GM12878 (cell line): ENCODE results near the gene ANKRD23. TPM values are rescaled to one million over a fixed set of nuclear protein-coding genes. Genes with fewer than 3 reads are reported as not detected.

ENCODE experiments used
- ATAC-seq: fragments of 200-7000 bp; cut with Tn5 transposase; 3 replicates; pipeline ENCODE4 v1.9.1; 2020; ENCODE audit warnings: mild to moderate bottlenecking, moderate library complexity
- BruUV-seq: library from RNA; stranded (reverse); fragments of 400-500 nt; replicated peaks from 2 replicates; lab custom pipeline; 2021; lab: Mats Ljungman, UMichigan
- CTCF ChIA-PET: fragments of 300-600 bp; sonication (Branson Sonifier 250); formaldehyde crosslinking; extraction: SDS; loops from one replicate; lab custom pipeline; 2021; ENCODE audit warnings: inconsistent platforms; lab: Yijun Ruan, JAX
- POLR2A ChIA-PET: fragments of 350-600 bp; formaldehyde crosslinking; extraction: SDS; loops from one replicate; lab custom pipeline; 2021; ENCODE audit warnings: inconsistent platforms; lab: Charles Lee
- RAD21 ChIA-PET: fragments of 300-600 bp; sonication (Branson Sonifier 250); formaldehyde crosslinking; loops from one replicate; lab custom pipeline; 2023; ENCODE audit warnings: antibody characterized with exemption; ENCODE audit not compliant: unreplicated experiment; lab: Charles Lee
- SMC1A ChIA-PET: fragments of 300-600 bp; sonication (Branson Sonifier 250); formaldehyde crosslinking; loops from one replicate; lab custom pipeline; 2023; ENCODE audit not compliant: unreplicated experiment, uncharacterized antibody; lab: Charles Lee
- DNase-seq: peaks from one replicate; pipeline ENCODE4 v3.0.0-alpha.2; 2011; ENCODE audit warnings: low read depth, low spot score
- FAIRE-seq: peaks from 3 replicates; lab custom pipeline; 2011; peaks lifted over from hg19 to GRCh38; lab: Jason Lieb, UNC
- H2AFZ ChIP-seq: 2 replicates; pipeline ENCODE4 v1.6.0; 2011; ENCODE audit warnings: low read depth, low read length, control low read depth; ENCODE audit not compliant: control insufficient read depth
- H3K27ac ChIP-seq: 2 replicates; pipeline ENCODE4 v1.5.1; 2011; ENCODE audit warnings: control low read depth; ENCODE audit not compliant: control insufficient read depth, insufficient read depth
- H3K27me3 ChIP-seq, 2 experiments: replicated peaks in 1 of 2; 2 replicates each; pipeline versions ENCODE4 v1.6.0 to v1.6.1; 2011; ENCODE audit warnings: low read length in 1 of 2; ENCODE audit not compliant: control insufficient read depth in 2 of 2, insufficient read depth in 2 of 2
- H3K36me3 ChIP-seq, 2 experiments: 2 replicates each; pipeline ENCODE4 v1.5.1; 2011; ENCODE audit warnings: low read length in 1 of 2; ENCODE audit not compliant: control insufficient read depth in 2 of 2, insufficient read depth in 2 of 2
- H3K4me1 ChIP-seq: 2 replicates; pipeline ENCODE4 v1.6.1; 2011; ENCODE audit warnings: mild to moderate bottlenecking, low read length, moderate library complexity, mixed read lengths; ENCODE audit not compliant: control insufficient read depth, insufficient read depth
- H3K4me2 ChIP-seq: 2 replicates; pipeline ENCODE4 v1.6.0; 2011; ENCODE audit warnings: control low read depth; ENCODE audit not compliant: control insufficient read depth, insufficient read depth
- H3K4me3 ChIP-seq: fragments of 200-600 bp; sonication (generic); 2 replicates; pipeline ENCODE4 v1.5.1; 2016
- H3K79me2 ChIP-seq: 2 replicates; pipeline ENCODE4 v1.6.0; 2011; ENCODE audit warnings: low read length; ENCODE audit not compliant: control insufficient read depth, insufficient read depth
- H3K9ac ChIP-seq: 2 replicates; pipeline ENCODE4 v1.8.0; 2011; ENCODE audit warnings: low read length, control low read depth, mixed read lengths; ENCODE audit not compliant: control insufficient read depth, insufficient read depth
- H3K9me3 ChIP-seq: replicated peaks from 3 replicates; pipeline ENCODE4 v1.5.1; 2011; ENCODE audit warnings: mild to moderate bottlenecking, low read length; ENCODE audit not compliant: control insufficient read depth, insufficient read depth
- H4K20me1 ChIP-seq: 2 replicates; pipeline ENCODE4 v1.6.0; 2011; ENCODE audit not compliant: control insufficient read depth, insufficient read depth
- ATF3 ChIP-seq: IDR thresholded peaks from 2 replicates; pipeline ENCODE4 v1.6.1; 2011; ENCODE audit warnings: low read depth, mild to moderate bottlenecking, low read length, moderate library complexity, borderline replicate concordance; ENCODE audit errors: extremely low read depth
- CHD4 ChIP-seq: fragments of 200-600 bp; sonication (generic); IDR thresholded peaks from 2 replicates; pipeline ENCODE4 v1.6.1; 2016; ENCODE audit warnings: mild to moderate bottlenecking
- CREB1 ChIP-seq: IDR thresholded peaks from 2 replicates; pipeline ENCODE4 v1.6.1; 2012; ENCODE audit warnings: low read depth, mild to moderate bottlenecking, inconsistent platforms
- EGR1 ChIP-seq, 2 experiments: IDR thresholded peaks; 1 replicate in 1 of 2; 2 replicates in 1 of 2; pipeline ENCODE4 v1.6.1; 2011 to 2012; ENCODE audit warnings: low read depth in 2 of 2, low read length in 2 of 2, borderline replicate concordance in 1 of 2, mild to moderate bottlenecking in 1 of 2, moderate library complexity in 1 of 2
- FOXK2 ChIP-seq: fragments of 450-650 bp; IDR thresholded peaks from 2 replicates; pipeline ENCODE4 v1.6.1; 2017; ENCODE audit warnings: mild to moderate bottlenecking, moderate library complexity
- HCFC1 ChIP-seq: fragments of 150-350 bp; IDR thresholded peaks from 2 replicates; pipeline ENCODE4 v1.6.1; 2014; ENCODE audit warnings: low read length
- LARP7 ChIP-seq: fragments of 450-650 bp; IDR thresholded peaks from 2 replicates; pipeline ENCODE4 v1.6.1; 2017; ENCODE audit warnings: mild to moderate bottlenecking
- MYC ChIP-seq: IDR thresholded peaks from 2 replicates; pipeline ENCODE4 v1.6.1; 2011; ENCODE audit warnings: mild to moderate bottlenecking, low read length, moderate library complexity, inconsistent platforms; ENCODE audit not compliant: insufficient read depth, insufficient replicate concordance, insufficient read length, severe bottlenecking
- NR2F1 ChIP-seq: fragments of 450-650 bp; conservative IDR thresholded peaks from 2 replicates; pipeline ENCODE4 v1.6.1; 2017; ENCODE audit warnings: mild to moderate bottlenecking
- POLR2AphosphoS2 ChIP-seq: IDR thresholded peaks from 2 replicates; pipeline ENCODE4 v1.6.1; 2011; ENCODE audit warnings: low read depth, mild to moderate bottlenecking, low read length, improper control_type of control experiment, moderate library complexity
- TCF12 ChIP-seq: IDR thresholded peaks from 2 replicates; pipeline ENCODE4 v1.6.1; 2011; ENCODE audit warnings: low read depth, mild to moderate bottlenecking, low read length
- YY1 ChIP-seq: IDR thresholded peaks from 2 replicates; pipeline ENCODE4 v1.6.1; 2011; ENCODE audit warnings: low read depth, mild to moderate bottlenecking, low read length
- ZNF592 ChIP-seq: fragments of 450-650 bp; IDR thresholded peaks from 2 replicates; pipeline ENCODE4 v1.6.1; 2017; ENCODE audit warnings: mild to moderate bottlenecking, moderate library complexity
- ZNF687 ChIP-seq: fragments of 450-650 bp; IDR thresholded peaks from 2 replicates; pipeline ENCODE4 v1.6.1; 2017; ENCODE audit warnings: mild to moderate bottlenecking, moderate library complexity
- WGBS: methylation state at CpG from one replicate; pipeline ENCODE4 v1.1.6; 2016; ENCODE audit warnings: low lambda C conversion rate; ENCODE audit not compliant: insufficient replicate concordance, insufficient coverage; ENCODE audit errors: missing lambda C conversion rate; 5-methylcytosine and 5-hydroxymethylcytosine counted together
- in situ Hi-C: fragments of 300-500 bp; cut with MboI; formaldehyde crosslinking; loops from 9 replicates; pipeline ENCODE4 v1.14.3; 2018; ENCODE audit warnings: mixed read lengths
- intact Hi-C: fragments of 100-400 bp; cut with micrococcal nuclease; formaldehyde crosslinking; loops from one replicate; pipeline ENCODE4 v1.14.2; 2022; ENCODE audit not compliant: unreplicated experiment
- polyA plus RNA-seq, 11 experiments: library from polyadenylated mRNA; depleted of rRNA in 4 of 11; unstranded in 6 of 11; stranded (reverse) in 5 of 11; fragments of >200 nt; fragmentation: Nextera tagmentation in 4 of 11; fragmentation: Illumina TruSeq in 1 of 11; extraction: Ambion mirVana in 4 of 11; extraction: Trizol in 1 of 11; gene quantifications; 1 replicate in 1 of 11; 2 replicates in 10 of 11; pipeline versions ENCODE4 v1.2.1 to v1.2.3, GENCODE V29; 2011 to 2016; ENCODE audit warnings: inconsistent platforms in 2 of 11, missing spikeins in 2 of 11, low read depth in 1 of 11
- total RNA-seq, 4 experiments: library from RNA; depleted of rRNA in 3 of 4; stranded (reverse); fragments of >200 nt in 3 of 4; fragmentation: Illumina TruSeq in 1 of 4; extraction: Trizol in 1 of 4; gene quantifications; 2 replicates each; pipeline versions ENCODE4 v1.2.1 to v1.2.3, GENCODE V29; 2013 to 2021

ANKRD23 gene
- total and polyA plus RNA-seq, 10 of the 15 experiments (the other 5 are each of a cell fraction or from before 2014, with no cell fraction given), result 0.34 to 5.3 (median 2.7) TPM

- no peak for DNase-seq
- Histone ChIP-seq H3K4me3 (peak within 1 kb of the TSS; percentile 96), H4K20me1 (peaks cover 5% of the 10 kb centered on the region; the same call in 1 of the 2 replicates), H3K4me2 (peak within 1 kb of the TSS; percentile 99), H3K9me3 (no peaks in the 10 kb centered on the region), H3K79me2 (peaks cover 25% of the 10 kb centered on the region), H3K27me3 (no peaks in the 10 kb centered on the region), H3K9ac (peak within 1 kb of the TSS; percentile 67), H3K36me3 (no peaks in the 10 kb centered on the region), H3K27ac (peak within 1 kb of the TSS; percentile 50), H2AFZ (peak within 1 kb of the TSS; percentile 91), H3K4me1 (peaks cover 12% of the 10 kb centered on the region)
- SMC1A ChIA-PET, result interaction anchor here (1.0 kb wide), 2 partner anchors 41 to 57 kb away, joined by 3 to 5 read pairs; partner anchors contain the start of gene ANKRD39
- POLR2A ChIA-PET, result interaction anchor here (1.1 to 3.2 kb wide), 3 partner anchors 41 to 53 kb away, joined by 3 to 11 read pairs (median 7); partner anchors contain the start of gene ANKRD39
- FAIRE-seq, result peak; percentile 56
- under 1% methylated on average over 55 of the region's 103 CpGs for WGBS
- in situ Hi-C loops (no loop called here), intact Hi-C loops (no loop called here)
- RAD21 ChIA-PET, result interaction anchor here (0.7 to 2.7 kb wide), 7 partner anchors 40 to 178 kb away, joined by 3 to 14 read pairs (median 5); partner anchors contain the start of genes ANKRD39 and KANSL3
- peak; percentile 97 for ATAC-seq
- BruUV-seq, result no TSS peak
- CTCF ChIA-PET, result interaction anchor here (0.8 to 1.2 kb wide), 6 partner anchors 39 to 297 kb away, joined by 3 to 6 read pairs (median 3); partner anchors contain the start of genes ANKRD36 and ANKRD39
- TF ChIP-seq ZNF687, result peak; percentile 25; the same call in 1 of the 2 replicates
- peak in 1 of 2 experiments; percentile 90; a peak in 2 of 3 replicates for TF ChIP-seq EGR1 (IDR thresholded peaks at IDR 0.05; ENCODE audit: borderline replicate concordance in 1 of 2, low read depth in 2 of 2, low read length in 2 of 2)
- peak; percentile 17 for TF ChIP-seq ZNF592
- no peak for TF ChIP-seq MYC
- TF ChIP-seq CREB1, result peak; percentile 47; the same call in 1 of the 2 replicates
- TF ChIP-seq YY1, result peak; percentile 91
- 0 out of 2 replicates have a peak, but pooled peaks have one; percentile 7 for TF ChIP-seq HCFC1
- TF ChIP-seq POLR2AphosphoS2, result peak; percentile 71; the same call in 1 of the 2 replicates
- peak; percentile 61; the same call in 1 of the 2 replicates for TF ChIP-seq FOXK2
- no peak for TF ChIP-seq ATF3
- TF ChIP-seq CHD4, result no peak
- TF ChIP-seq LARP7, result peak; percentile 38; the same call in 1 of the 2 replicates
- TF ChIP-seq NR2F1, result peak; percentile 78
- peak; percentile 39; the same call in 1 of the 2 replicates for TF ChIP-seq TCF12
These were observed 27.5 kb downstream of the ANKRD23 start, which contains the start of gene CNNM3 for GRCh38 chr2:96816127-96816835. Gene CNNM3 (plus strand): TSS chr2:96816268. CDS start chr2:96816278, 10 bp downstream.
